BLaER1 (cell line): Measurements from ENCODE around the gene TPO.
"Not testable (repeated sequence)": the region's sequence is repeated elsewhere in the genome, so short reads cannot be mapped to it uniquely, and the experiment has no call there.

Experiments used
- H3K27ac ChIP-seq: shearing (Covaris generic); formaldehyde crosslinking; 2 replicates; pipeline ENCODE4 v1.8.1; 2022
- H3K27me3 ChIP-seq: shearing (Covaris generic); formaldehyde crosslinking; 2 replicates; pipeline ENCODE4 v1.8.1; 2022
- H3K36me3 ChIP-seq: shearing (Covaris generic); formaldehyde crosslinking; 2 replicates; pipeline ENCODE4 v1.8.1; 2022
- H3K4me1 ChIP-seq: shearing (Covaris generic); formaldehyde crosslinking; 2 replicates; pipeline ENCODE4 v1.8.1; 2022
- H3K4me2 ChIP-seq: shearing (Covaris generic); formaldehyde crosslinking; 2 replicates; pipeline ENCODE4 v1.8.1; 2022
- H3K4me3 ChIP-seq: shearing (Covaris generic); formaldehyde crosslinking; 2 replicates; pipeline ENCODE4 v1.8.1; 2022
- H3K9ac ChIP-seq: shearing (Covaris generic); formaldehyde crosslinking; 2 replicates; pipeline ENCODE4 v1.8.1; 2022
- H3K9me3 ChIP-seq: shearing (Covaris generic); formaldehyde crosslinking; 2 replicates; pipeline ENCODE4 v1.8.1; 2022
- H4K20me1 ChIP-seq: shearing (Covaris generic); formaldehyde crosslinking; 2 replicates; pipeline ENCODE4 v1.8.1; 2022
- Cebpa-rat ChIP-seq: shearing (Covaris generic); IDR thresholded peaks from 2 replicates; pipeline ENCODE4 v1.8.1; 2022

TPO gene

GRCh38 chr2:1515073-1515430 lies 101.8 kb downstream of the TPO start:
- no peak overlapping the region for H3K4me3 ChIP-seq
- no peaks in the 10 kb centered on the region for H4K20me1 ChIP-seq
- H3K27me3 ChIP-seq, result no peaks in the 10 kb centered on the region
- H3K4me2 ChIP-seq, result no peak overlapping the region
- no peak overlapping the region for H3K9ac ChIP-seq
- no peak for TF ChIP-seq Cebpa-rat
- H3K4me1 ChIP-seq, result peaks cover 73% of the 10 kb centered on the region
- no peaks in the 10 kb centered on the region; the same call in 1 of the 2 replicates for H3K36me3 ChIP-seq
- no peak overlapping the region for H3K27ac ChIP-seq
- 0 out of 2 replicates have a peak, but pooled peaks cover 3% of the 10 kb centered on the region for H3K9me3 ChIP-seq

GRCh38 chr2:1515986-1516797 lies 102.9 kb downstream of the TPO start:
- no peak for TF ChIP-seq Cebpa-rat
- Histone ChIP-seq H3K4me1 (peaks cover 84% of the 10 kb centered on the region), H3K9ac (0 out of 2 replicates have a peak overlapping the region, but pooled peaks have one; percentile 6), H3K27me3 (no peaks in the 10 kb centered on the region), H3K27ac (peak overlapping the region; percentile 77), H3K9me3 (no peaks in the 10 kb centered on the region), H3K4me3 (no peak overlapping the region), H3K4me2 (peak overlapping the region; percentile 81), H3K36me3 (no peaks in the 10 kb centered on the region; the same call in 1 of the 2 replicates), H4K20me1 (no peaks in the 10 kb centered on the region)

GRCh38 chr2:1516798-1517060 lies 103.5 kb downstream of the TPO start:
- peaks cover 89% of the 10 kb centered on the region for H3K4me1 ChIP-seq
- peak overlapping the region; percentile 81 for H3K4me2 ChIP-seq
- no peaks in the 10 kb centered on the region for H3K27me3 ChIP-seq
- no peaks in the 10 kb centered on the region; the same call in 1 of the 2 replicates for H3K36me3 ChIP-seq
- no peak for TF ChIP-seq Cebpa-rat
- H3K9me3 ChIP-seq, result no peaks in the 10 kb centered on the region
- peak overlapping the region; percentile 77 for H3K27ac ChIP-seq
- H3K4me3 ChIP-seq, result no peak overlapping the region
- H3K9ac ChIP-seq, result 0 out of 2 replicates have a peak overlapping the region, but pooled peaks have one; percentile 6
- H4K20me1 ChIP-seq, result no peaks in the 10 kb centered on the region

GRCh38 chr2:1517291-1517690 lies 104.0 kb downstream of the TPO start:
- Histone ChIP-seq H3K27ac (peak overlapping the region; percentile 77; the same call in 1 of the 2 replicates), H3K4me2 (peak overlapping the region; percentile 81), H3K4me1 (peaks cover 90% of the 10 kb centered on the region)
- H3K4me3 ChIP-seq, H3K36me3 ChIP-seq, H3K9me3 ChIP-seq, H4K20me1 ChIP-seq, H3K9ac ChIP-seq, H3K27me3 ChIP-seq: not testable (repeated sequence)

GRCh38 chr2:1517786-1518185 lies 104.5 kb downstream of the TPO start:
- Histone ChIP-seq H3K9me3 (no peaks in the 10 kb centered on the region), H3K4me3 (no peak overlapping the region), H4K20me1 (no peaks in the 10 kb centered on the region), H3K4me1 (peaks cover 91% of the 10 kb centered on the region), H3K27me3 (no peaks in the 10 kb centered on the region), H3K36me3 (no peaks in the 10 kb centered on the region; the same call in 1 of the 2 replicates), H3K4me2 (peak overlapping the region; percentile 81), H3K9ac (peak overlapping the region; percentile 22; the same call in 1 of the 2 replicates), H3K27ac (peak overlapping the region; percentile 77)
- TF ChIP-seq Cebpa-rat, result no peak

GRCh38 chr2:1518331-1518803 lies 105.1 kb downstream of the TPO start:
- H4K20me1 ChIP-seq, result no peaks in the 10 kb centered on the region
- H3K4me1 ChIP-seq, result peaks cover 93% of the 10 kb centered on the region
- no peak overlapping the region for H3K4me3 ChIP-seq
- H3K9me3 ChIP-seq, result no peaks in the 10 kb centered on the region
- H3K27ac ChIP-seq, result peak overlapping the region; percentile 77
- H3K27me3 ChIP-seq, result no peaks in the 10 kb centered on the region
- peak overlapping the region; percentile 81 for H3K4me2 ChIP-seq
- H3K36me3 ChIP-seq, result no peaks in the 10 kb centered on the region
- peak overlapping the region; percentile 22; the same call in 1 of the 2 replicates for H3K9ac ChIP-seq
- no peak for TF ChIP-seq Cebpa-rat

GRCh38 chr2:1518867-1519530 lies 105.7 kb downstream of the TPO start:
- H3K27me3 ChIP-seq, result no peaks in the 10 kb centered on the region
- H4K20me1 ChIP-seq, result no peaks in the 10 kb centered on the region
- H3K9me3 ChIP-seq, result no peaks in the 10 kb centered on the region
- no peak overlapping the region for H3K4me3 ChIP-seq
- H3K4me2 ChIP-seq, result peak overlapping the region; percentile 81
- no peaks in the 10 kb centered on the region for H3K36me3 ChIP-seq
- peak overlapping the region; percentile 23; the same call in 1 of the 2 replicates for H3K9ac ChIP-seq
- no peak for TF ChIP-seq Cebpa-rat
- peak overlapping the region; percentile 77 for H3K27ac ChIP-seq
- peaks cover 90% of the 10 kb centered on the region for H3K4me1 ChIP-seq

GRCh38 chr2:1521191-1521877 lies 108.1 kb downstream of the TPO start:
- H4K20me1 ChIP-seq, result no peaks in the 10 kb centered on the region
- TF ChIP-seq Cebpa-rat, result no peak

GRCh38 chr2:1521878-1522830 lies 108.9 kb downstream of the TPO start:
- Histone ChIP-seq H3K4me1 (peaks cover 59% of the 10 kb centered on the region), H3K4me2 (peak overlapping the region; percentile 81), H3K4me3 (no peak overlapping the region), H3K27ac (peak overlapping the region; percentile 59), H3K27me3 (no peaks in the 10 kb centered on the region), H3K9me3 (no peaks in the 10 kb centered on the region), H3K9ac (0 out of 2 replicates have a peak overlapping the region, but pooled peaks have one; percentile 1), H4K20me1 (no peaks in the 10 kb centered on the region), H3K36me3 (no peaks in the 10 kb centered on the region)
- TF ChIP-seq Cebpa-rat, result no peak

More at GRCh38 chr2:1521191-1521877, 108.1 kb downstream of the TPO start:
- H3K4me3 ChIP-seq, result no peak overlapping the region
- 0 out of 2 replicates have a peak overlapping the region, but pooled peaks have one; percentile 1 for H3K9ac ChIP-seq
- peak overlapping the region; percentile 59 for H3K27ac ChIP-seq
- H3K4me2 ChIP-seq, result peak overlapping the region; percentile 81
- H3K36me3 ChIP-seq, result no peaks in the 10 kb centered on the region
- H3K4me1 ChIP-seq, result peaks cover 67% of the 10 kb centered on the region
- no peaks in the 10 kb centered on the region for H3K9me3 ChIP-seq
- H3K27me3 ChIP-seq, result no peaks in the 10 kb centered on the region
